Transverse colon (tissue), 4 donors: ENCODE measurements around the gene AQP4.

Source experiments
- EP300 ChIP-seq: sonication (generic); formaldehyde crosslinking; IDR thresholded peaks from one replicate; pipeline ENCODE4 v1.6.1; 2017; ENCODE audit warnings: antibody characterized with exemption, low read depth
- POLR2A ChIP-seq: fragments of 450-650 bp; IDR thresholded peaks from one replicate; pipeline ENCODE4 v1.6.1; 2016; ENCODE audit warnings: antibody characterized with exemption, mild to moderate bottlenecking, moderate library complexity
- POLR2AphosphoS5 ChIP-seq, 3 donors: sonication (generic); formaldehyde crosslinking; IDR thresholded peaks; one replicate each; pipeline ENCODE4 v1.6.1; 2016; ENCODE audit warnings: antibody characterized with exemption in 3 of 3
- TF ChIP-seq, protein P1 (sequence below), 5 experiments: fragments of 200-600 bp in 3 of 5; fragments of 450-650 bp in 2 of 5; sonication (generic) in 3 of 5; IDR thresholded peaks; 1 replicate in 2 of 5; 2 replicates in 3 of 5; pipeline ENCODE4 v1.5.1; 2016 to 2017; ENCODE audit warnings: antibody characterized with exemption in 5 of 5, inconsistent platforms in 3 of 5, mild to moderate bottlenecking in 2 of 5, moderate library complexity in 1 of 5

DNA sequence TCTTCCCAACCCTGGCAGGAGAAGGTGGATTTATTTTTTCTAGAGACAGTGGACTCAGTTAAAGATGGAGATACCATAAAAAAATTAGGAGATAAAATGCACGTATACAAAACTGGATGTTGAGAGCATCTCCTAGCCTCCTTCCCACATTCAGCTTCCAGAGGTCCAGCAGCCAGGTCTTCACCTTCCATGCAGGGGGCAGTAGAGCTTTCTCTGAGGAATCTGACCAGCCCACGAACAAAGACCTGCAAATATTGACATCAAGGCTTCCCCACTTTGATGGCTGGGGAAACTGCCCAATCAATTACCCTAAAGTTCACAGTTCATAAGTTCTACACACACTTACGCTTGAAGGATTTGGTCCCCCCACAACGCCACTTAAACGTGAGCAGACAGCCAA is 24.5 kb downstream of the AQP4 start:
- TF ChIP-seq, protein P1, sequence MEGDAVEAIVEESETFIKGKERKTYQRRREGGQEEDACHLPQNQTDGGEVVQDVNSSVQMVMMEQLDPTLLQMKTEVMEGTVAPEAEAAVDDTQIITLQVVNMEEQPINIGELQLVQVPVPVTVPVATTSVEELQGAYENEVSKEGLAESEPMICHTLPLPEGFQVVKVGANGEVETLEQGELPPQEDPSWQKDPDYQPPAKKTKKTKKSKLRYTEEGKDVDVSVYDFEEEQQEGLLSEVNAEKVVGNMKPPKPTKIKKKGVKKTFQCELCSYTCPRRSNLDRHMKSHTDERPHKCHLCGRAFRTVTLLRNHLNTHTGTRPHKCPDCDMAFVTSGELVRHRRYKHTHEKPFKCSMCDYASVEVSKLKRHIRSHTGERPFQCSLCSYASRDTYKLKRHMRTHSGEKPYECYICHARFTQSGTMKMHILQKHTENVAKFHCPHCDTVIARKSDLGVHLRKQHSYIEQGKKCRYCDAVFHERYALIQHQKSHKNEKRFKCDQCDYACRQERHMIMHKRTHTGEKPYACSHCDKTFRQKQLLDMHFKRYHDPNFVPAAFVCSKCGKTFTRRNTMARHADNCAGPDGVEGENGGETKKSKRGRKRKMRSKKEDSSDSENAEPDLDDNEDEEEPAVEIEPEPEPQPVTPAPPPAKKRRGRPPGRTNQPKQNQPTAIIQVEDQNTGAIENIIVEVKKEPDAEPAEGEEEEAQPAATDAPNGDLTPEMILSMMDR (IDR thresholded peaks at IDR 0.05): no peak
- TF ChIP-seq EP300: no peak
- no peak for TF ChIP-seq POLR2A
- TF ChIP-seq POLR2AphosphoS5 (IDR thresholded peaks at IDR 0.05): no peak
